Activated CD4-positive, alpha-beta T cell treated with anti-CD3 and anti-CD28 coated beads, Interleukin-2, Interleukin-4, amounts not matched to agents 100 ng/mL and 50 ng/mL, durations not matched to agents 16 hours and 8 hours (primary cell): ENCODE results near the gene CYP24A1.

ENCODE experiments used
- DNase-seq: peaks from one replicate; pipeline ENCODE4 v3.0.0-alpha.2; 2020; ENCODE audit warnings: low spot score

The CYP24A1 gene

DNA sequence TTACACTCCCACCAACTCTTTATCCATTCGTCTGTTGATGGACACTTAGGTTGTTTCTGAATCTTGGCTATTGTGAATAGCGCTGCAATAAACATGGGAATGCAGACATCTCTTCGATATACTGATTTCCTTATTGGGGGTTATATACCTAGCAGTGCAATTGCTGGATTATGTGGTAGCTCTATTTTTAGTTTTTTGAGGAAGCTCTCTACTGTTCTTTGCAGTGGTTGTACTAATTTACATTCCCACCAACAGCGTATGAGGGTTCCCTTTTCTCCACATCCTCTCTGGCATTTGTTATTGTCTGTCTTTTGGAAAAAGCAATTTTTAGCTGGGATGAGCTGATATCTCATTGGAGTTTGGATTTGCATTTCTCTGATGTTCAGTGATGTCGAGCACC lies 29.5 kb upstream of the CYP24A1 start:
- DNase-seq: no peak

DNA sequence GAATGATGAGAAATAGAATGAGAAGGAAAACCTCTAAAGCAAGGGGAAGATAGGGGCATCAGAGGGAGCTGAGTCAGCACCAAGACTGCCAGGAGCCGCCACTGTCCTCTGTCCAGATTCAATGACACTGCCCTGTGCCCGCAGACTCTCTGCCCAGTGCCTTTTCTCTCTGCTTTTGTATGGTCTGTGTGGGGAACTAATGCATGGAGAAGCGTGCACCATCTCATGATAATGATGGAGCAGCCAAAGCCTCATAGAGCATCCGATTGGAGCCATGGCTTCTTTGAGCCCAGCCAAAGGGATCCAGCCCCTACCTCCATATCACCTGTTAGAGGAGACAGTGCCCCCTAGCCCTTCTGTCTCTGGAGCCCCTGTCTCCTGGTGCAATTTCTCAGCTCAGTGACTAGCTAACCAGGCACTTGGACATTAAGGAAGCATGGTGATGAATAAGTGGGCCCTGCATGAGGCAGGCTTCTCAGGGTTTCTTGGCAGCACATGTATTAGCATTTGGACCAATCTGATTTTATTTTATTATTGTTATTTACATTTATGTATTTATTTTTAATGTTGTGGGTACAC lies 27.6 kb upstream of the CYP24A1 start:
- DNase-seq: no peak

DNA sequence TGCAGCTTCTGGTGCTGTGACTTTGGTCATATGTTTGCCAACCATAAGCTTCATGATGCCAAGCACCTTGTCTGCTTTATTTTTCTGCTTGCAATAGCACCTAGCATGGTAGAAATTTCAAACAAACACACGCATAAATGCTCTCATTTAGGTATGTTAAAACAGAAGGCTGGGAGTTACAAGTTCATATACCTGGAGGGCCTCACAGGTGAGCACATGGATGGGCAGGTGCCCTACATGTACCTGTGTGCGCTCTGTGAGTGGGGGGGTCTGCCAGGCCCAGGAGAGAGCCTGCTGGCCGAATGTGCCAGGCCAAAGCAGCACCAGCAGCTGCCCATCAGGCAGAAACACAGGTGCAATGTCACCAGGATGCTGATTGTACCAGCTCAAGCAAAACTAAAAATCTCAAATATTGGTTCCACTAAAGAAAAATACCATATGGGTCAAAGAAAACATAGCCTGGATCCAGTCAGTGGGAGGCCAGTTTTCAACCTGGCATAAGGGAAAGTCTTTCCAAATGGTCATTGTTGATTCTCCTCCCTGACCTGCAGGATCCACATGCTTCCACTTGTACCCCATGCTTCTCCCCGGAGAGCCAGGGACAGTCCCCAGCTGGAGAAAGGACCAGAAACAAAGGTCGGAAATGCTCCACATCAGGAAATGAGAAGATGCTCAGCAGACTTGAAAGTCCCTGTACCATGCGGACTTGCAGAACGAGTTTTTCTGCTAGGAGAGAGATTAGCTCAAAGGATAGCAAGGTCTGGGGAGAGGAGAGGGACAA lies 26.9 kb upstream of the CYP24A1 start:
- DNase-seq: no peak

DNA sequence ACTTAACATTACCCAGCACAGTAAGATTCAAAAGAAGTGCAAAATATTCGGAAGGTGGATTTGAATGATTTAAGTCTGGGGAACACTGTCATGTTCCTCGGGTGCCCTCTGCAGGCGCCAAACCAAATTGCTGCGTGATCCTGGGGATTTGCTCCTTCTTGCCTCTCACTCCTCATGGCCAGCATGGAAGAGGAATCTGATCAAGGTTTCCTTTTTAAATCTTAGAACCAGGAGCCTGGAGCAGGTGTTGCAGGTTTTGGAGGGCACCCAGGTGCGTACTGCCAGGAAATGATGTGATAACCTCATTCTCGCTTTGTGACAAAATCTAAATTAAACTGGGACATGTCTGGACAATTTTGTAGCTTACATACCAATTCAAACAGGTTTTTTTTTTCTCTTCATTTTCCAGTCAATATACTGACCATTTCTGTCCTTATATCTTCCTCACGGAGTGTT lies 26.0 kb upstream of the CYP24A1 start:
- peak; percentile 67 for DNase-seq

DNA sequence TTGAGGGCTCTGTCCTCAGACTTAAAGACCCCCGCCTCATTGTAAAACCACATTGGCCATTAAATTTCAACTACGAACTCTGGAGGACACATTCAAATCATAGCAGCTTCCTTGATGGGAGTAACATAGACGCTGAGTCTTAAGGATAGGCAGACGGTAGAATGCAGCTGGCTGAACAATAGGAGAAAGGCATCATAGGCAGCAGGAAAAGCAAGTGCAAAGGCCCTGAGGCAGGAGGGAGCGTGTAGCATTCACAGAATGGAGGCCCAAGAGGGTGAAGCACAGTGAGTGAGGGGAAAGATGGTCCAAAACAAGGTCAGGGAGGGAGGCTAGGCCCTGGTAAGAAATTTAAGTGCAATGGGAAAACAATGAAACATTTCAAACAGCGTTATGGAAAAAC lies 25.5 kb upstream of the CYP24A1 start:
- DNase-seq: no peak

DNA sequence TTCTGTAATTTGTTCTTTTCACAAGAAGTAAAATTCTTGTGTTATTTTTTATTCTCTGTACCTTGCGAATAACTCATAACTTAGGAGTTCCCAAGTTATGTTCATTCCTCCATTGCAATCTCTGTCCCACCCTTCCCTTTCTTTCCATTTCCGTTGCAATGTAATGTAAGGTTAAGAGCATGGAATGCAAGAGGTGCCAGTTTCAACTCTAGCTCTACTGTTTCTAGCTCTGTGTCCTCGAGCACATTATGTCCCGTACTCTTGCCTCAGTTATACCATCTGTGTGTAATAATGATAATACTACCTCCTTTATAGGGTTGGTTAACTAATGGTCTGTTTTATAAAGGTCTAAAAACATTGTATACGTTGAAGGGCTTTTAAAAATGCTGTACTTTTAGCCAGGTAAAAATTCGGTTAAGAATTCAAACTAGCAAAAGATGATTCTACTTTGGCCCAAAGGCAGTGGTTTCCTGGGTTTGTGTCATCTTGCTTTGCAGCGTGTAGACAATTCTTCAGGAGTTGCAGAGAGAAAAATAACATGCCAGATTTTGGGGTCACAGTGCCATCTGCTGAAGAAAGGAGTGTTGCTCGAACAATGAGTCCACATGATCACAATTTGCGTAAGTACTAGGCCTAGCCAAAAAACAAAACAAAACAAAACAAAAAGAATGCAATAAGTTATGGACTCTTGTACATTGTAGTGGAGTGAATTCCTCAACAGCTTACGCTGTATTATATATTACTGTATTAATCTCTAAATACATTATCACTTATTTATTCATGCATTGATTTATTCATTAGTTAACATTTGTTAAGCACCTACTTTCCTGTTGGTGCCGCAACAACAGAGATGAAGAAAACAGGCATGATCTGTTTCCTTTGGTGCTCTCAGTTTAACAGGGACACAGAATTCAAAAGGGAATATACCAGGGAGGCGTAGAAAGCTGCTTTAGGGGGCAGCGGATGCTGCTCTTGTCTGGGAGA lies 24.1 kb upstream of the CYP24A1 start:
- DNase-seq: no peak

DNA sequence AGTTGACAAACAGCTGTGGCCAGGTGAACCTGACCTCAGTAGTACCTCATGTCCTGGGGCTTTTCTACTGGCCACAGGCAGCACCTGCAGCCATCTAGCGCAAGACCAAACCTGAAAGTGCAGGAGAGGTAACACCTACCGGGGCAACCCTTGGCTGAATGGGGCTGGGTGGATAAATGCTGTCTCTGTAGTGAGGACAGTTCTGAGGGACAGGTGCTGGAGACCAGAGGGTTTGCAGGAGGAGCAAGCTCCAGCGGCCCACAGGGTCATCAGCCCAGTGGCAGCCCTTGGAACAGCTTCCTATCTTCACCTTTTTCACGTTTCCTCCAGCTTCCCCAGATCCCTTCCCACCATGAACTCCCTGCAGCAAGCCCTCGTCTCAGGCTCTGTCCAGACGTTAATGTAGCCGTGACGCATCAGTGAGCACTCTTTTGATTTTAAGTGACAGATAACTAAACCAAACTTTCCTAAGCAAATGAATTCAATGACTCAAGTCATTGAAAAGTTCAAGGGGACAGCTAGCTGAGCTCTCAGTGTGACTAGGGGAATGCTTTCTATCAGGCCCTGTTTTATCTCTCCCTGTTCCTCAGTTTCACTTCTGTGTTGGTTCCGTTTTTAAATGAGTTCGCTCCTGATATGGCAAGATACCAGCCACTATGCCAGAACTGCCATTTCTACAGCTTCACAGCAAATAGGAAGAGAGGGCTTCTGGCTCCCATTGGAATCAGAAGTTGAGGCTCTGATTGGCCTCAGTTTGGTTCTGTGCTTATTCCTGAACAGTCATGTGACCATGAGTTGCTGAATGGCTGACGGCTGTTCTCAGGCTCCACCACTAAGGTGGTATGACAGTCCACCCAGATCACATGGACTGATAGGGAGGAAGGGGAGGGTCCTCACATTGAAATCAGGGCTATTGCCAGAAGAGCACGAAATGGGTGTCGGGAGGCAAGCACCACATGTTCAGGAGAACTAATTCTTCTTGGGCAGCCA lies 22.0 kb upstream of the CYP24A1 start:
- DNase-seq: no peak

DNA sequence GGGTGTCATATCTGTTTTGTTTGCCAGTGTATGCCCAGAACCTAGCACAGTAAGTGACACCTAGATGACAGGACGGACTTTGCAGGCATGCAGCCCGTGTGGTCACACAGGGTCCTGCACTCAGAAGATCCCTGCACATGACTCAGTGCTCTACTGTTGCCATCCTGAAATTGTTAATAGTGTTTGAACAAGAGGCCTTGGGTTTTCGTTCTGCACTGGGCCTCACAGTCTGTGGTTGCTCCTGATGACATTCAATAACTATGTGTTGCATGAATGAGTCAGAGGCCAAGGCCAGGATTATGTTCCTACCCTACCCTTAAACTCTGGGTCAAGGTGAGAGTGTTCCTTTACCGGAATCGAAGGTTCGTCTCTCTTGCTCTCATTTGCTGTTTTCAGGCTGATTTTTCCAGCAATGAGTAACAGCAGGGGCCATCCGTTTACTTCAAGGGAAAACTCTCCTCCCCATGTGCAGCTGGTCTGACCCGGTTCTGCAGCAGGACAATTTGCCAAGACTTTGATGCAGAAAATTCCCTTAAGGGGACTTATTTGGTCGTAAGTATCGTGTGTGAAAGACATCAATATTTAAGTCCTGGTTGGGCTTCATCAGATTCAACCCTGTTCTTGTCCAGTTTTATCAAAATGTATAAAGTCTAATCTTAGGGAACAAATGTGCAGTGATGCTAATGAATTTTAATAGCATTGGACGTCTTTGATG lies 21.1 kb upstream of the CYP24A1 start:
- no peak for DNase-seq

DNA sequence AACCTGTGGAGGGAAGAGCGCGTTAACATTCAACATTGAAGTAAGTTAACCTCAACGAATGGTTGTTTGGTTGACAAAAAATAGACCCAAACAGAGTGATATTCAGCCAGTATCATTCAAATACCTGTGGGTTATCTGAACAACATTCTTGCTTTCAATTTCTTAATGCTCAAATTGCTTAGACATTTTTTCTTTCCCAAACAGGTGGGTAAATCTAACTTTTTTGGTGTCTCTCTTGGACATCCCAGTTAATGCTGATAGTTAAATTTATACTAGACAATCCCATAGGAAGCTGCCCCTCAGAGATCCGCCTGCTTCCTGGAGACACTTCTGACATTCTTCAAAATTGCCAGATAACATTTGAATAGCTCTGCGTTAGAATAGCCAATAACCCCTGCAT lies 20.0 kb upstream of the CYP24A1 start:
- DNase-seq: no peak

DNA sequence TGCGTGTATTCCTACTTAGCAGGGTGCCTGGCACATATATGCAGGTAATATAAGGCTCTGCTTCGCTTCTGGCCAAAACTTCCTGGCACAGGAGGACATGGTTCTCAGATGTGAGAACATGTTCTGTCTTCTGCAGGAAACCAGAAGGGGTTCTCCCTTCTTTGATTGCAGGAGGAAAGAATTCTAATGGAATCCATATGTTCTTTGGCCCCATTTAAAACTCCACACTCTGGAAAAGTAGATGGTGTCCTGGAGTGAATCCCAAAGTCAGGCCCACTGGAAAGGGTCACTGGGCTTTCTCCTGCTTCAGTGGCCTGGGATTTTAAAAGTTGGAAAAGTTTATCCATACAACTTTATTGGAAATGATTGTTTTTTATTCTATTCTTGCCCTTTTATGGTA lies 16.4 kb upstream of the CYP24A1 start:
- DNase-seq: no peak

DNA sequence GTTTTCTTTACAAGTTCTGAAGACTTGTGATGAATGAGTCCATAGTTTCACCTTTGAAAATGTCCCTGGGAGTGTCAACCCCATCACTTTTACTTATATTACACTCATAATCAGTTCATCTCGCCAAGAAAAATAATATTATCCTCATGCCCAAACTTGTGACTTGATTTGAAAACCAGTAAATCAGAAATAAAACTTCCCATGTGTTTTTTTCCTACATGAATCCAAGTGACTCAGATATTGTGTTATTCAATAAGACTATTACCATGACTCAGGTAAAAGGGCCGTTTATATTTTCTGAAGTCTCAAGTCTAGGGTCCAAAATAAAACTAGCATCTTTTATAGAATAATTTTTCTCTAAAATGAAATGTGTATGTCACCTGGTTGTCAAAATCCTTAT lies 15.8 kb upstream of the CYP24A1 start:
- DNase-seq: no peak

DNA sequence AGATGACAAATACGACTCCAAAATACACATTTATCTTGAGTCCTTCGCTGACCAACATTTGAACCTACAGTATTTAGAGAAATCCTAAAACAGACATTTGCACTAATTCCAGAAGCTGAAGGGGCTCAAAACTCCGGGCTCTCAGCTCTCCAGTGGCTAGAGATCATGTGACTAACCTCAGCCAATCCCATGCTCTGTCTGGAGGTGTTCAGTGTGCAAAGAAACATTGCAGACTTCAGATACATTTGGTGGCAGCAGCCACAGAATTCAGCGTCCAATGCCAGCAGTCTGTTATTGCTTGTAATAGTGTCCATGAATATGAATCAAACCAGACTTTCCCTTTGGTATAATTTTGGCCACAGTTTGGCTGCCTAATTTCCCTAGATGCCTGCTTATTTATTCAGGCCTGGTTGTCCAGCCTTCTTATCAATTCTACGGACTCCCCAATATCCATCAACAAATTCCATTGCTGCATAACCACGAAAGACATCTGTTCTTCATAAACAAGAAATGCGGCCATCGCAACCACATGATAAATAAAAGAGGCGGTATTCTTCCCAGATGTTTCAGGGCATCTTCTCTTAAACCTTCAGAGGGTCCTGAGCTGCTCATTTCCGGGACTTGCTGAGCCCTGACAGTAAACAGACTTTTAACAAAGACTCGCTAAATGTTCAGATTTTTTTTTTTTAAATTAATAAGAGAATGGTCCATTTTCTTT lies 14.5 kb upstream of the CYP24A1 start:
- no peak for DNase-seq

DNA sequence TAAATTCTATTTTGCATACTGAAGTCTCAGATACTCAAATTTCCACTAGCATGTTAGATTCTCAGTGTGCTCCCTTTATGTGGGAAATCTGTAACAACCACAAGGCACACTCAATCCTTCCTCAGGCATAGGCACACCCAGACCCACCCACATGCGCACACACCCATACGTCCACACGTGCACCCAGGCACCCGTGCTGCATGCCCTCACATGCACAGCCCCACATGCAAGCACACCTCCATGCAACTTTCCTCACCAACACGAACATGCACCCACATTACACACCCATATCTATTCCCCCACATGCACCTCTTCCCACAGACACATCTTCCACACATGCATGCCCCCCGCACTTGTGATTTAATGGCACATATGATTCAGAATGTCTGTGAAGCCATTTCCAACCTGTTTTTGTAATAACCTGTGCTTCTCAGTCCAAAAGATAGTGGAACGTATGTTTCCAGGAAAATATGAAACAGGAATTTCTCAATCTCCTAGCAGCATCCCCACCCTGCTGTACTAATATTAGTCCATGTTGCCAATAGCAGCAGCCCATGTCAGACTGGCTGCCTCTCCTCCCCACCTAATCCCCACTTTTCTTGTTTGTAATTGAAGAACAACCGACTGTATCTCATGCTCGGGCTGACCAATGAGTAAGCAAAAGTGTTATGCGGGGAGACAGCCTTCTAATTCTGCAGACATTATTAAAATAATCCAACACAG lies 11.3 kb upstream of the CYP24A1 start:
- DNase-seq: no peak

DNA sequence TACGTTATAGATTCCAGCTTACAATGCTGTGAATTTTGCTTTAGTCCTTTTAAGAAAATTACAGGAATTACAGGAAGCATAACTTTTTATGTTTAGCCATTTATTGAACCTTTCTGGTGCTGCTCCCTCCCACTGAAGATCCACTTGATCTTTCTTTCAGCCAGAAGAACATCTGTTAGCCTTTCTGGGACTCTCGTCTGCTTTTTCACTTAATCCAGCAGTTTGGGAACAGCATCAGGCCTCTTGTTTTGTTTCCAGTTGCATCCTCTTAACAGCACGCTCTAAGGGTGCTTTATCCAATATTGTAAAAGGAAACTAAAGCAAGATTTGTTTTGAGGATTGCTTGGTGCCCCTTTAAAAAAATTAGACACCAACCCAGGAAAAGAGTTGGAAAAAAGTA lies 10.3 kb upstream of the CYP24A1 start:
- no peak for DNase-seq

DNA sequence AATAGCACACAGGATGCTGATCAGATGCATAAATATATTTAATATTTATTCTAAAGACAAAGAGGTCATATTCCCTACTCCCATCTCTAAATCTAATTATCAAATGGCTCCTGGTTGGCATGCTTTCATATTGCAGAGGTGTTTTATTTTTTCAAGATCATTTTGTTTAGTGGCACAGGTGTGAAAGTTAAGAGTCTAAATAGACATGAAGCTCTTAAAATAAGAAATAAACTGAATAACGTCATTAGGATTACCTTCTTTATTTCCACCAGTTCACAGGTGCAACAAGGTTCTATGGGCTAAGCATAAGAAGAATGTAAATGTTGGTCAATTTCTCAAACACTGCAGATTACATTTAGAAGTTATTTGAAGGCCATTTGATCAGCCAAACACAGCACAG lies 7.1 kb upstream of the CYP24A1 start:
- DNase-seq: no peak

DNA sequence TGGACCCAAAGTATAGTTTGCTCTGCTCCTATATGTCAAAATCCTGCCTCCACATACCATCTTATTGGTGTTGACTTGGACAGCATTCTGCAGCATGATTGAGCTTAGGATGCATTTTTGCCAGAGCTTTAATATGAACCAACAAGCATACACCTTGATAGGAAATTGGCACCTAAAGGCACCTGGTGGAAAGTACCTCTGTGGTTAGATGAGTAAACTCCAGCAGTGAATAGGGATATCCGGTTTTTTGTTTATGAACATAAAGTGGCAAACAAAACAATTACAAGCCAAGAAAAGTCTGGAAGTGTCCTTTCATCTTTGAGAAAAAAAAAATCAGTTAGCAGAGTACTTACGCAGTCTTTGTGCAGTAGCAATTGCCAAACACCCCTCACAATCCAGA lies 6.2 kb upstream of the CYP24A1 start:
- DNase-seq: no peak

DNA sequence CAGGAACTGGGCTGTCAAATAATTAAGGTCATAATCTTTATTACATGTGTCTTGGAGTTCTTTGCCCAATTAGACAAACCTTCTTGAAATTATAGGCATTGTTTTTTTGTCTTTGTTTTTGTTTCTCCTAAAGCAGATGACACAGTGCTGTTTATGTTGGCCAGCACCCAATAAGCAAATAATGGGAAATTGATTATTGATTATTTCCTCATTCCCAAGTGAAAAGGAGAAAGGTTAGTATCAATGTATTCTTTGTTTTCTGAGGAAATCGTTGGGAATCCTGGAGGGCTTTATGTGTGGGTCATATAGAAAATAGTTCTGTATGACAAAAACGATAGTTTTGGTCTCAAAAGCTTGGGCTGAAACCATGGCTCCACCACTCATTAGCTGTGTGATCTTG lies 4.5 kb upstream of the CYP24A1 start:
- DNase-seq: no peak

DNA sequence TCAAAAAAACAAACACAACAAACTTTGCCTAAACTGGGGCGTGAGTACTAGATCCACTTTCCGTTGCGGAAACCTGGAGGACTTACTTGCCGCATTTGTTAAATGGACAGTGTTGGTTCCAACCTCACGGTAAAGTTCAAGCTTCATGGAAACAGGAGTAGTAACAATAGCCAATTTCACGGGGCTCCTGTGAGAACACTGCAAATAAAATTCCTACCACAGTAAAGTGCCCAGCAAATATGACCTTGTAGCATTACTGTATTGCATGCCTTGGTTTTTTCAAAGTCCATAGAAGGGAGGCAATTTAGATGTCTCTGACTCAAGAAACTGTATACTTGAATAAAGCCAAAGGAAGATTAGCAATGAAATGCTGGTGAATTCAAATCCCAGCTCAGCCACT lies 3.6 kb upstream of the CYP24A1 start:
- no peak for DNase-seq

DNA sequence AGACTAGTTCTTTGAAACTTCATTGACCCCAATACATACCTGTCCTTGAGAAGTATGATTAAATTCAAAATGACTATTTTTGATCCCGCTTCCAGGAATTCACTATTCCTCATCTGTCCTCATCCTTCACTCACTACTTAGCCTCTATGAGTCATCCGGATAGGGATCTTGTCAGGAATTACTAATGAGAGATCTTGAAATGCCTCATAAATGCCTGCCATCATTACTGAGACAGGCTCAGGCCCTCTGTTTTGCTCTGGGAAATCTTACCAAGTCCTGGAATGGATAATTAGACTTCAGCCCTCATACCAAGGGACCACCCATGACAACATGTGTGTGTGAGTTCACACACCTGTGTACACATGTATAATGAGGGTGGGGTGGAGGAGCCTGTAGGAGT lies 2.8 kb upstream of the CYP24A1 start:
- no peak for DNase-seq
